Vagina (tissue), 2 donors: ENCODE data around the gene FAM227A. TPM values are rescaled to one million over a fixed set of nuclear protein-coding genes. Genes with fewer than 3 reads are reported as not detected.

Experiments
- DNase-seq, 2 donors: peaks; one replicate each; pipeline ENCODE4 v3.0.0-alpha.2; 2017; ENCODE audit errors: extremely low spot score in 2 of 2
- H3K27ac ChIP-seq: fragments of 200-600 bp; sonication (generic); one replicate; pipeline ENCODE4 v1.5.1; 2019
- H3K27me3 ChIP-seq: fragments of 200-600 bp; sonication (generic); one replicate; pipeline ENCODE4 v1.5.1; 2019
- H3K36me3 ChIP-seq, 2 donors: fragments of 200-600 bp; sonication (generic); one replicate each; pipeline ENCODE4 v1.5.1; 2017 to 2019
- H3K4me1 ChIP-seq: fragments of 200-600 bp; sonication (generic); one replicate; pipeline ENCODE4 v1.5.1; 2019
- H3K4me3 ChIP-seq, 2 donors: fragments of 200-600 bp; sonication (generic); 1 replicate in 1 of 2; 2 replicates in 1 of 2; pipeline ENCODE4 v1.5.1; 2016 to 2019
- H3K9me3 ChIP-seq: fragments of 200-600 bp; sonication (generic); one replicate; pipeline ENCODE4 v1.5.1; 2019
- CTCF ChIP-seq, 3 experiments: fragments of 450-650 bp in 2 of 3; fragments of 200-600 bp in 1 of 3; sonication (generic) in 1 of 3; IDR thresholded peaks; one replicate each; pipeline ENCODE4 v1.5.1; 2017 to 2019; ENCODE audit warnings: antibody characterized with exemption in 3 of 3, mild to moderate bottlenecking in 2 of 3, moderate library complexity in 2 of 3
- POLR2A ChIP-seq, 2 donors: fragments of 450-650 bp; IDR thresholded peaks; one replicate each; pipeline ENCODE4 v1.6.1; 2017; ENCODE audit warnings: antibody characterized with exemption in 2 of 2, mild to moderate bottlenecking in 2 of 2, moderate library complexity in 2 of 2
- POLR2AphosphoS5 ChIP-seq, 2 donors: sonication (generic); formaldehyde crosslinking; IDR thresholded peaks; one replicate each; pipeline ENCODE4 v1.9.0; 2017; ENCODE audit warnings: antibody characterized with exemption in 2 of 2, mild to moderate bottlenecking in 2 of 2, low read depth in 1 of 2; ENCODE audit not compliant: insufficient read depth in 1 of 2
- intact Hi-C: fragments of 100-400 bp; cut with DNase I; formaldehyde crosslinking; loops from one replicate; pipeline ENCODE4 v1.15.1; 2023
- total RNA-seq: library from RNA; depleted of rRNA; stranded (reverse); fragments of >200 nt; gene quantifications from one replicate; pipeline ENCODE4 v1.2.3, GENCODE V29; 2016

FAM227A gene
- total RNA-seq, 1 donor from 2014 or later: 0.25 TPM

GRCh38 chr22:38657045-38657909 lies 1.1 kb upstream of the FAM227A start:
- Histone ChIP-seq H3K9me3 (no peaks in the 10 kb centered on the region), H3K36me3 (no peaks in the 10 kb centered on the region), H3K27me3 (no peaks in the 10 kb centered on the region), H3K4me1 (peaks cover 20% of the 10 kb centered on the region), H3K27ac (peak overlapping the region; percentile 86), H3K4me3 (peak overlapping the region; percentile 63 to 87)
- intact Hi-C loops: no loop called here
- no peak for DNase-seq
- TF ChIP-seq POLR2A (IDR thresholded peaks at IDR 0.05): no peak
- TF ChIP-seq CTCF (IDR thresholded peaks at IDR 0.05): no peak
- TF ChIP-seq POLR2AphosphoS5 (IDR thresholded peaks at IDR 0.05; ENCODE audit: insufficient read depth in 1 of 2, low read depth in 1 of 2): no peak

GRCh38 chr22:38655519-38656255 lies 505 bp downstream of the FAM227A start:
- Histone ChIP-seq H3K27ac (peak overlapping the region; percentile 86), H3K9me3 (no peaks in the 10 kb centered on the region), H3K4me1 (peaks cover 20% of the 10 kb centered on the region), H3K36me3 (no peaks in the 10 kb centered on the region), H3K27me3 (no peaks in the 10 kb centered on the region), H3K4me3 (peak overlapping the region; percentile 63 to 87)
- DNase-seq: no peak
- TF ChIP-seq POLR2AphosphoS5 (IDR thresholded peaks at IDR 0.05; ENCODE audit: insufficient read depth in 1 of 2, low read depth in 1 of 2) (no peak), CTCF (IDR thresholded peaks at IDR 0.05) (no peak), POLR2A (IDR thresholded peaks at IDR 0.05) (no peak)
- intact Hi-C loops: no loop called here

- Histone ChIP-seq H3K27me3 (no peaks in the 10 kb centered on the region), H3K27ac (no peak overlapping the region), H3K4me1 (peaks cover 20% of the 10 kb centered on the region), H3K4me3 (no peak overlapping the region), H3K36me3 (no peaks in the 10 kb centered on the region), H3K9me3 (no peaks in the 10 kb centered on the region)
- intact Hi-C loops: no loop called here
- no peak for DNase-seq
- TF ChIP-seq CTCF (IDR thresholded peaks at IDR 0.05) (no peak), POLR2AphosphoS5 (IDR thresholded peaks at IDR 0.05; ENCODE audit: insufficient read depth in 1 of 2, low read depth in 1 of 2) (no peak), POLR2A (IDR thresholded peaks at IDR 0.05) (no peak)
Observed at GRCh38 chr22:38653741-38654140, 2.5 kb downstream of the FAM227A start.

GRCh38 chr22:38652859-38653258 lies 3.3 kb downstream of the FAM227A start:
- H3K4me1 ChIP-seq: peaks cover 17% of the 10 kb centered on the region
- DNase-seq: no peak
- no peak overlapping the region for H3K4me3 ChIP-seq
- no peaks in the 10 kb centered on the region for H3K9me3 ChIP-seq
- TF ChIP-seq POLR2AphosphoS5 (IDR thresholded peaks at IDR 0.05; ENCODE audit: insufficient read depth in 1 of 2, low read depth in 1 of 2) (no peak), CTCF (IDR thresholded peaks at IDR 0.05) (no peak), POLR2A (IDR thresholded peaks at IDR 0.05) (no peak)
- no peaks in the 10 kb centered on the region for H3K27me3 ChIP-seq
- intact Hi-C loops: no loop called here
- H3K36me3 ChIP-seq: no peaks in the 10 kb centered on the region
- no peak overlapping the region for H3K27ac ChIP-seq
